HG02870 (cell line): ENCODE data around the gene AMPD2.

Experiments used
- ATAC-seq: cut with Tn5 transposase; IDR thresholded peaks from one replicate; pipeline ENCODE4 v1.9.1; 2021; ENCODE audit warnings: mild to moderate bottlenecking, moderate library complexity; ENCODE audit not compliant: unreplicated experiment

Gene AMPD2

DNA sequence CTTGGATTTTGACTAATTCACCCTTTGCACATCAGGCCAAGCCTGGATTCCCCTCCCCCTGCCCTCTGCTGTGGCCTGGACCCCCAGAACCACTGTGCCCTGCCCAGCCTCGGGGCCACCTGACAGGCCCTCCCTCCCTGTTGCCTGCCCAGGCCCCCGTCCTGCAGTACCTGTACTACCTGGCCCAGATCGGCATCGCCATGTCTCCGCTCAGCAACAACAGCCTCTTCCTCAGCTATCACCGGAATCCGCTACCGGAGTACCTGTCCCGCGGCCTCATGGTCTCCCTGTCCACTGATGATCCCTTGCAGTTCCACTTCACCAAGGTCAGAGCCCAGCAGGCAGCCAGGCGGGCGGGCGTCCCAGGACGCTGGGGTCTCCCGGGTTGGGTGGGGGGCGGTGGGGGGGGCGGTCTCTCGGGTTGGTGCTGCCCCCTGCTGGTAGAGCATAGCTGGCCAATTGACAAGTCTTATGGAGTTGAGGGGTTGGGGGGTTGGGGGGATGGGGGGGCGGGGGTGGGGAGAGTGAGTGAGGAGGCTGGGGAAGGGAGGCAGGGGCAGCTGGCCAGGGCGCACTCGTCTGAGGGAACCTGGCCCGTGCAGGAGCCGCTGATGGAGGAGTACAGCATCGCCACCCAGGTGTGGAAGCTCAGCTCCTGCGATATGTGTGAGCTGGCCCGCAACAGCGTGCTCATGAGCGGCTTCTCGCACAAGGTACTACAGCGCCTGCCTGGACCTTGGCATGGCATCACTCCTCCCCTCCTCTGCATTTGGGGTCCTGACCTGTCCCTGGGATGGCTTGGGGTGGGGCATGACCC is 10.7 kb downstream of the AMPD2 start:
- ATAC-seq, result no peak

DNA sequence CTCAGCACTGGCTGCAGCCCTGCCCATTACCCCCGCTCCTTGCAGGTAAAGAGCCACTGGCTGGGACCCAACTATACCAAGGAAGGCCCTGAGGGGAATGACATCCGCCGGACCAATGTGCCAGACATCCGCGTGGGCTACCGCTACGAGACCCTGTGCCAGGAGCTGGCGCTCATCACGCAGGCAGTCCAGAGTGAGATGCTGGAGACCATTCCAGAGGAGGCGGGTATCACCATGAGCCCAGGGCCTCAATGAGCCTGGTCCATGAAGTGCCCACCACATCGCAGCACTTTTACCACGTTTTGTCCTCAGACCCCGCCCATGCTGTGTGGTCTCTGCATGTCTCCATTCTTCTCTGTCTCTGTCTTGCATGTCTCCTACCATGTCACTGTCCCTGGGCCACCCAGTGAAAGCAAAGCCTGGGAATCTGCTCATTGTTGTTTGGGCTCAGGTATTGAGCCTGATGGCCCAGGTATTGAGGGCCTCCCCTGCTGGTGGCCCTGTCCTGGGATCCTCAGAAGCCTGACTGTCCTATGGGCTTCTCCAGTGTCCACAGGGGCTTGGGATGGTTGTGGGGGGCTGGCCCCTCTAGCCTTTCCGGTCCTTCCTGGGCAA is 11.4 kb downstream of the AMPD2 start:
- ATAC-seq, result no peak

DNA sequence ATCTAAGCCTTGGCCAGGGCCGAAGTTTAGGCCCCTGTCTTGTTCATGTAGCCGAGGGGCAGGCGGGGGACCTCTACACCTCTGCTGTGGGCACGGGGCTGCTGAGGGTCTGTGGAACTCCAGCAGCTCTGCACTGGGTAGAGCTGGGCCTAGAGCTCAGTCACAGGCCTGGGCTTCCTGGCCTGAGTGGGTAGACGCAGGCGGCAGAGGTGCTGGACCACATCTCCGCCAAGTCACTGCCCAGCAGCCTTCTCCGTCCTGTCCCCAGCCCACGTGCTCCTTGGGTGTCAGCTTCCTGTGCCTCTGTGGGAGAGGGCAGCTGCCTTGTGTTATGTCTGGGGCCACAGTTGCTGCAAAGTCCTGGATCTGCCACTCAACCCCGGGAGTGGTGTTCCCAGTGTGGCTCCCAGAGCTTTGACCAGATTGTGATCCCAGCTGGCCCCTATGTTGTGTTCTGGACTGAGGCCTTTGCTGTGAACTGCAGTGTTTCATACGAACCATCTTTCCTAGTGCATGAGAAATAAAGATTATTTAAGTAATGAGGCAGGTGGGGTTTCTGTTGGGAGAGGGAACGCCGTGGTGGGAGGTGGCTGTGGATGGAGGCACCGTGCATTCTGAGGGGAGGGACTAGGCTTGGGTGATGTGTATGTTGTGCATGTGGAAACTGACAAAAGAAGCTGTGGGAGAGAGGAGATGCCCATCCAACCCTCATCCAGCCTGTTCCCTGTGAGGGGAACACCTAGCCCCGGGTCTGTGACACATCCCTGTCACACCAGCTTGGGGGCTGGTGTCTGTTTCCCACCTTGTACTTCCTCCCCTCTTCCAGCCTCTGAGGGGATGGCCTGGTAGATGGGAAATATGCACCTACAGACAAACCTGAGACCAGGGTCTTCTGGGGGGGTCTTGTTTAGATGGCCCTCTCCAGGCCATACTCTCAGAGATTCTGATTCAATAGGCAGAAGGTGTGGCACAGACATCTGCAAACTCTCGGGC is 12.2 kb downstream of the AMPD2 start:
- ATAC-seq, result no peak

DNA sequence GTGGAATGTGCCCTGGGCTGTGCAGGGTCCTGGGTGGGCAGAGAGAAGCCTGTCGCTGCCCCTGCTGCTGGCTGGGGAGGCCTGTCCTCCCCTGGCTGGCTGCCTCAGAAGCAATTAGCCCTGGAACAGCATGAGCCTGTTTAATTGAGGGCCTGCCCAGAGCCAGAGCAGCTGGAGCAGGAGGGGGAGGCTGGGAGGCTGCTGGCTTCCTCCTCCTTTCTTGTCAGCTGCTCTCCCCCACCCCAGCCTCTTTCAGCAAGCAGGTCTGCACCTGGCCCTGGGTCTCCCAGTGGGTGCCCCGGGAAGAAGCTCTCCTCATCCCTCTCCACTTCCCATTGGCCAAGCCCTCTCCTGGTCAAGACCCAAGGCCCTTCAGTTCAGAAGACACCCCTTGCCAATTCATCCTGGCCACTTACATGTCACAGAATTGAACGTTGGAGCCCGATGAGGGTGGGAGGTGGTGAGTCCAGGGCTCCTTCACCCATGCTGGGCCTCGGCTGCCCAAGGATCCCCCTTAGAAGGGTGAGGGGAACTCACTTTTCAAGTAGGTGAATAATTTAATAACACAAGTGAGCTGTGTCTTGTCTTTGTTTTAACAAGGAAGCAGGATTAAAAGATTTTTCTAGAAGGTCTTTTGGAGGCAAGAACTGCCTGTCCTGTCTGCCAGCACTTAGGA is 13.2 kb downstream of the AMPD2 start:
- ATAC-seq, result no peak

DNA sequence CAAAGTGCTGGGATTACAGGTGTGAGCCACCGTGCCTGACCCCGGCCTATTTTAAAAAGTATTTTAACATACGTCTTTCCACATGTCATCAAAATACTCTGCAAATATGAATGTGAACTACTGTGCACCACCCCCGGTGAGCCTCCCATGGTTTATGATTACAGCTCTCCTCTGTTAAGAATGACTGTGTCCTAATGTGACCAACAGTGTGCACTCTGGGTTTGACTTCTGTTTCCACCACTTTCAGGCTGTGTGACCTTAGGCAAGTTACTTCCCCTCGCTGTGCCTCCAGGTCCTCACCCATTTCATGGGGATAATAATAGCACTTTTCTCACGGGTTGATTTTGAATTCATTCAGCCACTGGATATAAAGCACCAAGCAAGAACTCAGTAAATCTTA is 14.7 kb downstream of the AMPD2 start:
- ATAC-seq, result no peak

DNA sequence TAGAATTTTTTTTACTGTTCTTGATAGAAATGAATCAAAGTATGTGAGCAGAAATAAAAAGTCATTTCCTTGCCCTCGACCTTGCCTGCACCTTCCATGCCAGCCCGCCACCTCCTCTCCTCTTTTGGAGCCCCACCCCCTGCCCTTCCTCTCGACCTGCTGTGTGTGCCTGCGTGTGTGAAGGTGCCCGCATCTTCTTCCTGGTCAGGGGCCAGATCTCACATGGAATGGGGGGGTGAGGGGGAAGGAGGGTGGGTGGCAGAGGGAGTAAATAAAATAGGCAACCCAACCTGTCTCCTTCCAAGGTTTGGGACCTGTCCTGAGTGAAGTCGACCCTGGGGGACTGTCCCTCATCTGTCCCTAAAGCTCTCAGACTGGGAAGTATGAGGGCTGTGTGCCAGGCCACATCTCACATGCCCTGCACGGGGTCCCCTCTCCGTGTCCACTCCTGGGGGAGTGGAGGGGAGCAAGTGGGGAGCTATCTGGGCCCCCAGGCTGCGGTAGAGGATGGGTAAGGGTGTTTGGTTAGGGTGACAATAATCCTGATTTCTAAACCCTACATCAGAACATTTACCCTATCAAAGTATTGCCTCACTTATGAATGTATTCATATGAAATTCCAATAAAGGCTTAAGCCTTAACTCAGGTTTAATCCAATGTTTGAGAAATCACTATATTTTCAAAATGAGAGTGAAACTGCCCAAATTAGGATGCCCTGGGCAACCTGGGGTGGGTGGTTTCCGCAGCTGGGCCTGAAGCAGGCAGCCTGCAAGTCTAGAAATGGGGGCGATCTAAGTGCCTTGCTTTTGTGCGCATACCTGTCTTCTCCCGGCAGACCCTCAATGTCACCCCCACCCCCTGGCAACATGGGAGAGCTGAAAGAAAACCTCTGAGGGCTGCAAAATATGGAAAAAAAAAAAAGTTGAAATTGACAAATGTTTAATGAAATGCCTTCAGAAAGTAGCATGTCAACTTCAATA is 15.4 kb downstream of the AMPD2 start:
- ATAC-seq, result no peak

DNA sequence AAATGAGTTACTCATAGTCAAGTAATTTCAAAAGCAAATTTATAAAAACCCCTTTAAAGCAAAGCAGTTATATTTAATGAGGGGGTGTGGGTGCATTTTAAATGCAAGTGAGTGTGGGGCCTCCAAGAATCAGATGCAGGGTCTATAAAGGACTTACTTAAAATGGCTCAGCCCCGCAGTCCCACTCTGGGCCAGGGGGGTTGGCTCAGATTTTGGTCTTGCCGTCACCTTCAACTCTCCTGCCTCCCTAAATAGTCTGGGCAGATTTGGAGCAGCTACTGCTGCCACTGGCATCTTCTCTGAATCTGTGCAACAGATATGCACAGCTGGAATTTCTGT is 16.2 kb downstream of the AMPD2 start:
- ATAC-seq, result no peak

DNA sequence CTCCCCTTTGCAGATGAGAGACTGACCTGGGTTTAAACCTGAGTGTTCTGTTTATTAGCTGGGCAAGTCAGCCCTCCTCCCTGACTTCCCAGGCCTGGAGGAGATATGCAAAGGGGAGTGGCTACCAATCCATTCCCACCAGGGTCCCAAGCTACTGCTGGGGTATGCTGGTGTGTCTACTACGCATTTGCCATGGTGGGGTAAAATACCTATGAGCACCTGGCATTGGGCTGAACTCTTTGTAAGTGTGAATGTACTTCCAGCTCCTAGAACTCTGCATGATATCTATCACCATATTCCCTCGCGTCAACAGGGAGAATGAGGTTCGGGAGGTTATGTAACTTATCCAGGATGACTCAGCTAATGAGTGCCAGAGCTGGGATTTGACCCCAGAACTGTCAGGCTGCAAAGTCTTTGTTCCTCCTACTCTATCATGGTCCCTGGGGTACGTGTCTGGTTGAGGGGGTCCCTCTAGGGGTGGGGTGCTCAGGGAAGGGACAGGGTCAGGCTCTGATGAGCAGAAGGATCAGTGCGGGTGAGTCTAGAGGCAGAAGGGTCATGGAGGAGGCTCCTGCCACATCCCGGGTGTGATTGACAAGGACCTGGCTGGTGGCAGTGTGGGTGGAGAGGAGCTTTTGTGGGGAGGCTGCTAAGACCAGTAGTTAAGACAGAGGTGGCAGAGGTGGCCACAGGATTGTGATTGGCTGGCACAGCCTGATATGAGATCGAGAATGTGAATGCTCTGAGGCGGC is 16.7 kb downstream of the AMPD2 start:
- no peak for ATAC-seq

DNA sequence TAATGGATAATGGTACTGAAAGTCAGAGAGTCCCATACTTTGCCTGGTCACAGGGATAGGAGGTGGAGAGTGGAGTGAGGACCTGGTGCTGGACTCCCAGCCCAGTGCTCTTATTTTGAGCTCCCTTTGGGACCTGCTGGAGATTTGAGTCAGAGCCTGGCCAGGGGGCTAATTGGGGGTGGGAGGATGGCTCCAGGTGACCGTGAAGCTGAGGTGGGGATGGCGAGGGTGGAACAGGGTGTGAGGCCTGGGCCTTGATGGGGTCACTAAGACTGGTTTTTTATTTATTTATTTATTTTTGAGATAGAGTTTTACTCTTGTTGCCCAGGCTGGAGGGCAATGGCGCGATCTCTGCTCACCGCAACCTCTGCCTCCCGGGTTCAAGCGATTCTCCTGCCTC is 17.8 kb downstream of the AMPD2 start:
- no peak for ATAC-seq

DNA sequence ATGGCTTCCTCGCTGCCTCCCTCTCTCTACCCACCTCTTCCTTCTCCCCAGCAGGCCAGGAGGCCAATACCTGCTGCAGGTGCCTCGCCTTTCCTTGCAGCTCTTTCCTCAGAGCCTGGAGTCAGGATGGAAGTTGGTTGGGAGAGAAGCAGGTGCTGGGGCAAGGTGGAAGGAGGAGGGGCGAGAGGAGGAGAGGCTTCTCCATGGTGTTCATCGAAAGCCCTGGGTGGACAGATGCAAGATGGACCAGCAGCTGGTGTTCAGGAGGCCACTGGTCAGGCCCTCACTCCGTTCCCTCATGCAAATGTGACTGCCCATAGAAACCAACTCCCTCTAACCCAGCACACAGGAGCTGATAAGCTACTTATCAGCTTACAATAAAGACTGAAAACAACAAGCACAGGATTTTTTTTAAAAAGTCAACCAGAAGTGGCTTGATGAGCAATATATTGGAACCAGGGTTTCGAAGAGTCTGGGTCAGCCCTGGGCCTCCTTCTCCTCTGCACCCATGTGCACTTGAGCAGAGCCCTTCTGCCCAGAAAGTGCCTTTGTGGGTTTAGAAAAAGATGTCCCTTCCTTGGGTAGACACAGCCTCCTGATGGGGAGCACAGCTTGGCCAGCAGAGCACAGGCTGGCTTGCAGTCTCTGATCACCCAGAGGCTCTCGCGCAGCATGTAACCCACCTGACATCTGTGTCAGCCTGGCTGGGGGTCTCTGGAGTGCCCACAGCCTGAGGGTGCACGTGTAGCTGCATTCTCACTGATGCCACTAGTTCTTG is 19.6 kb downstream of the AMPD2 start:
- no peak for ATAC-seq

DNA sequence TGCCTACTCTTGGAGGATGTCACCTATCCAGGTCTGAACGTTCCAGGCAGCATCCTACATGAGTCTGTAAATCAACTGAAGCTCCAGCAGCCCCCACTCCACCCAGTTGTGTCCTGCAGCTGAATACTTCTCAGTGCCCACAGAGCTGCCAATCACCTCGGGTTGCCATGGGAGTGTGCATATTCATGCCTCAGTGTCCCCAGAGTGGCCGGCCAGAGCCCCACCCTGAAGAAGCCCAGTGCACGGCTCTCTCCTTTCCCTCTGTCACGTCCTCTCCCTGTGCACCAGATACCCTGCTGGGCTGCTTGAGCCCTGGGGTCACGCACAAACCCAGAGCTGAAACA is 20.2 kb downstream of the AMPD2 start:
- no peak for ATAC-seq

DNA sequence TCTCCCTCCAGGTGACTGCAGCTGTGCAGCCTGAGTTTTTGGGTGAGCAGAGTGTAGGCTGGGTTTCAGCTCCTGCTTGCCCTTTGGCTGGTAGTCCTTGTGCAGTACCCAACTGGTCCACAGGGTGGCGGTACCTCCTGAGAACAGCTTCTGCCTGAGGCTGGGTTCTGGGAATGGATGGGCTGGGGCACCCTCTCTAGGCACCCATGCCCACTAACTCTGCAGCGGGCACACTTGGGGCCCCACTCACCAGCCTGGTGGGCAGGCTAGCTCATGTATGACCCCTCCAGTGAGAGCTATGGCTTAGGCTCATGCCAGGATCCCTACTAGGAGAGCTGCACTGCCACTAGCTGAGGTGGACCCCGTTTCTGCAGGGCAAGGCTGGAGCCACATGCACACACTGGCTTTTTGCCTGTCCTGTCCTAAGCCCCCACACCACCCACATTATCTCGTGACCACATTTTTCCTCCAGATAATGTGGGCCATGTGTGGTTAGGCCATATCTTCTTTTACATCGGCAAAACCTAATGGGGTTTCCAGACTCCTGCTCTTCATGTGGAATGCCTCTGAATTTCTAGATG is 20.7 kb downstream of the AMPD2 start:
- ATAC-seq, result no peak

DNA sequence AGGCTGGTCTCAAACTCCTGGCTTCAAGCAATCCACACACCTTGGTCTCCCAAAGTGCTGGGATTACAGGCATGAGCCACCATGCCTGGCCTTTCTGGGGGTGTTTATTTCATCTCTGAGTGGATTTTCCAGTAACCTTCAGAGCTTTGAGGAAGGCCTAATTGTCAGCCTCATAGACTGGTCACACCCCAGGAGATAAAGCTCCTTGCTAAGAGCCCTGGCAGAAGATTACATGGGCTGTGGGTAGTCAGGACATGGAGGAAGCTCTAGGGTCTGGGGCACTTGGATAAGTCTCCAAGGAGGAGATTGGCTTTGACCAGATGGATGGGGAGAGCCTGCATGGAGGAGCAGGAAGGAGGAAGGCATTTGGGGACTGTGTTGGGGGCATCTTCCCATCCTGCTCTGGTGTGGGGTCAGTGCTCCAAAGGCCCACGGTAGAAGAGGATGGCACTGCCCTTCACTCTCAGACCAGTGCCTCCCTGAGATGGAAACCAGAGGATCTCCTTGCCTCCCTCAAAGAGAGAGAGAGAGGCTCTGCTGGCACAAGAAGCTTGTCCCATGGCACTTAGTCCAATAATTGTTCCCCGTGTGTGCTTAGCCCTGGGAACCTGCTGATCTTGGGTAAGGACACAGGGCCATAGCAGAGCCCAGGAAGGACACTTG is 21.6 kb downstream of the AMPD2 start:
- no peak for ATAC-seq

DNA sequence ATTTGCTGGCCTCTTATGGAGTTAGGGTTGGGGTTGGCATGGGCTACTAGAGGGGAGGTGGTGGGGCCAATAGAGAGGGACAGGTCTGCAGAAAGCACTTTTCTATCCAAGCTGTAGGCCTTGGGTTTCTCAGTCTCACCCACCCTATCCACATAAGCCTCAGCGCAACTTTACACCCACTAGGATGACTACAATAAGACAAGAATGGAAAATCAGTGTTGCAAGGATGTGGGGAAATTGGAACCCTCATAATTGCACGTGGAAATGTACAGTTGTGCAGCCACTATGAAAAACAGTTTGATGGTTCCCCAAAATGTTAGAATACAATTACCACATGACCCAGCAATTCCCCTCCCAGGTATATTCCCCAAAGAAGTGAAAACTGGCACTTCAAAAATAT is 22.2 kb downstream of the AMPD2 start:
- no peak for ATAC-seq

DNA sequence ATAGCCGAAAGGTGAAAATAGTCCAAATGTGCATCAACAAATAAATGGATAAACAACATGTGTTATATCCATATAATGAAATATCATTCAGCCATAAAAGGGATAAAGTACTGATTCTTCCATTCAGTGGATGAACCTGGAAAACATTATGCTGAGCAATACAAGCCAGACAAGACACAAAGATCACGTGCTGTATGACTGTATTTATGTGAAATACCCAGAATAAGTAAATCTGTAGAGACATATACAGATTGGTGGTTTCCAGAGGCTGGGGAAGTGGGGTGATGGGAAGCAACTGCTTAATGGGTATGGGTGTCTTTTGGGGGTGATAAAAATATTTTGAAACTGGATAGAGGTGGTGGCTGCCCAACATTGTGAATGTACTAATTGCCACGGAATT is 23.0 kb downstream of the AMPD2 start:
- ATAC-seq, result no peak

DNA sequence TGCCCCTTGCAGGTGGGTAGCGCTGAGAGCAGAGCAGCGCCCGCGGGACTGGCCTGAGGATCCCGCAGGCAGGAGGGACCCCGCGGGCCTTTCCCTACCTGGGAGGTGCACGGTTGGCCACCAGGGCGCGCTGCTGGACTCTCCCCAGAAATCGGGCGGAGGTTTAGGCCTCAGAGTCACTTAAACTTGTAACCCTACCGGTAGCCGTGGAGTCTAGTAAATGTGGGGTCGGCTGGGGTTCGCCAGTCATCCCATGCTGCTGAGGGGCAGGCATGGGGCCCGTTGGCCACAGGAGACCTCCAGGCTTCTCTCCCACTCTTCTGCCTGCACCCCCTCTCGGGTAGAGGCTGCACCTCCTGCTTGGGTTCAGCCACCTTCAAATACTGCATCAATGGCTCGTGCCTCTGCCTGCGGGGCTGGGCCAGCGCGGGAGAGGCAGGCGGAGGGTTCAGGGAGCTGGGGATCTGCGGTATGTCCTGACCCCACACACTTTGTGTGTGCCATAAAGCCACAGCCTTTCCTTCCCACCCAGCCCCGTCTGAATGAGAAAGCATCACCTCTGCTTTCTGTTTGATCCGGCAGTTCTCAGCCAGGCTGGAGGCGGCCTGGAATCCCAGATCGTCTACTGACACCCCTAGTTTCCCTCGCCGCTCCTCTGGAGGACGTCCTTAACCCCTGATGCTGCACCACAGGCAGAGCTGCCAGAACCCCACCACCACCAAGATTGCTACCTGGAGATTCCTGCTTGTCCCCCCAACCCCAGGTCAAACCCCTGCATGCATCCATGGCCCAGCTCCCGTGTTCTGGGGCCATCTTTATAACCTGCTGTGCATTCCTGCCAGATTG is 24.0 kb downstream of the AMPD2 start:
- peak; percentile 77 for ATAC-seq

DNA sequence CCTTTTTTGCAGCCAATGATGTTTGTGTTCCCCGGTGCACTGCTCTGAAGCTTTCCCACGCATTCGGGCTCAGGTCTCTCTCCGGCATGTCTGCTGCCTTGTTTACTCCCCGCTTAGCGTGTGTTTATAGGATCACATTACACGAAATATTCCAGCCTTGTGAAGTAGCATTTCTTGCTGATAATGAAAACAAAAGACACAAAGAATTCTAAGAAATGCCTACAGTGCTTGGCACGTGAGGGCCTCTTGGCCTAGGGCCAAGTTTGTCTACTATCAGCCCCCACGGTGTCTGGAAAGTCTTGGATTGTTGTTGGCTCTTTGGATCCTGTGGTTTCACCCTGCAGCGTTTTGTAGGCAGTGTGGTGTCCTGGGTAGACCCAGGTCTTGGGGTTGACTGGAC is 25.0 kb downstream of the AMPD2 start:
- ATAC-seq, result no peak
